Astrocyte of the cerebellum (primary cell): ENCODE results near the gene DOCK1.

Source experiments
- DNase-seq: peaks from one replicate; pipeline ENCODE4 v3.0.0-alpha.2; 2011; ENCODE audit warnings: low read depth
- H3K4me3 ChIP-seq: 2 replicates; pipeline ENCODE4 v1.5.1; 2011; ENCODE audit warnings: mild to moderate bottlenecking, low read depth, low read length, moderate library complexity
- in situ Hi-C: cut with HindIII; loops from 2 replicates; pipeline ENCODE4 v1.10.0; 2017; ENCODE audit warnings: low sequenced_read_pairs
- TF ChIP-seq, protein P1 (sequence below): IDR thresholded peaks from 2 replicates; pipeline ENCODE4 v1.5.1; 2012; ENCODE audit warnings: low read length, low read depth, moderate library complexity, mild to moderate bottlenecking; ENCODE audit errors: missing control alignments

Gene DOCK1

DNA sequence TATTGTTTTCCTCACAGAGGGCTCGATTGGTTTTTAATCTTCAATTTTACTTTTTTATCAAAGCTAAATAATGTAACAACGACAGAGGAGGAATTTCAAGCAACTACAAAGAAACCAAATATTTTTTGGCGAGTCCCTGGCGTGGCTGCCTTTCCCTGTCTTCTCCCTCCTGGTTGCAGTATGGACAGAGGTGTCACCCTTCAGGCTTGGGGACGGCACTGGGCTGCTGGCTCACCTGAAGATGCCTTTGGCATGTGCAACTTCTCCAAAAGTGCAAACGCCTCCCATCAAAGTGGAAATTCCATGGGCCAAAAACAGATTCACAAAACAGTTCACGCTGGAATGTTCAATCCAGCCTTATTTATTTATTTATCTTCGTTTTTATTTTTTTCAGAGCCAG is 51.9 kb downstream of the DOCK1 start:
- no peak for DNase-seq
- no peak overlapping the region for H3K4me3 ChIP-seq
- TF ChIP-seq, protein P1, sequence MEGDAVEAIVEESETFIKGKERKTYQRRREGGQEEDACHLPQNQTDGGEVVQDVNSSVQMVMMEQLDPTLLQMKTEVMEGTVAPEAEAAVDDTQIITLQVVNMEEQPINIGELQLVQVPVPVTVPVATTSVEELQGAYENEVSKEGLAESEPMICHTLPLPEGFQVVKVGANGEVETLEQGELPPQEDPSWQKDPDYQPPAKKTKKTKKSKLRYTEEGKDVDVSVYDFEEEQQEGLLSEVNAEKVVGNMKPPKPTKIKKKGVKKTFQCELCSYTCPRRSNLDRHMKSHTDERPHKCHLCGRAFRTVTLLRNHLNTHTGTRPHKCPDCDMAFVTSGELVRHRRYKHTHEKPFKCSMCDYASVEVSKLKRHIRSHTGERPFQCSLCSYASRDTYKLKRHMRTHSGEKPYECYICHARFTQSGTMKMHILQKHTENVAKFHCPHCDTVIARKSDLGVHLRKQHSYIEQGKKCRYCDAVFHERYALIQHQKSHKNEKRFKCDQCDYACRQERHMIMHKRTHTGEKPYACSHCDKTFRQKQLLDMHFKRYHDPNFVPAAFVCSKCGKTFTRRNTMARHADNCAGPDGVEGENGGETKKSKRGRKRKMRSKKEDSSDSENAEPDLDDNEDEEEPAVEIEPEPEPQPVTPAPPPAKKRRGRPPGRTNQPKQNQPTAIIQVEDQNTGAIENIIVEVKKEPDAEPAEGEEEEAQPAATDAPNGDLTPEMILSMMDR, result no peak
- in situ Hi-C loops, result no loop called here

DNA sequence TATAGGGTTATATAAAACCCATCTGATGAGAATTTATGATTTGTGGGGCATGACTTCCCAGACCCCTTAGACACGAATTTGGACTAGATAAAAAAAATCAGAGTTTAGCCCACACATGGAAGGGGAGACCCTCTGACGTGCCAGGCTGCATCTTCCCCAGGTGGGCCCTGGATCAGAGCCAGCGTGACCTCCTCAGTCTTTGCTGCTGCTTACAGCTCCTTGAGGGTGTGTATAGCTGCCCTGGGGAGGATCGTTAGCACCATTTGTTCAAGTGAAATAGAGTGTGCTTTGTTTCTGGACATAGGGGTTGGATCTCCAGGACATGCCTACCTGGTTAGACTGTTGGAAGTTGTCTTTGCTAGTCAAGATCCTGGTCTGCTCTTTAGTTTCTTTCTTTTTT is 54.2 kb downstream of the DOCK1 start:
- TF ChIP-seq, protein P1, result no peak
- DNase-seq, result no peak
- in situ Hi-C loops, result no loop called here
- H3K4me3 ChIP-seq, result no peak overlapping the region

DNA sequence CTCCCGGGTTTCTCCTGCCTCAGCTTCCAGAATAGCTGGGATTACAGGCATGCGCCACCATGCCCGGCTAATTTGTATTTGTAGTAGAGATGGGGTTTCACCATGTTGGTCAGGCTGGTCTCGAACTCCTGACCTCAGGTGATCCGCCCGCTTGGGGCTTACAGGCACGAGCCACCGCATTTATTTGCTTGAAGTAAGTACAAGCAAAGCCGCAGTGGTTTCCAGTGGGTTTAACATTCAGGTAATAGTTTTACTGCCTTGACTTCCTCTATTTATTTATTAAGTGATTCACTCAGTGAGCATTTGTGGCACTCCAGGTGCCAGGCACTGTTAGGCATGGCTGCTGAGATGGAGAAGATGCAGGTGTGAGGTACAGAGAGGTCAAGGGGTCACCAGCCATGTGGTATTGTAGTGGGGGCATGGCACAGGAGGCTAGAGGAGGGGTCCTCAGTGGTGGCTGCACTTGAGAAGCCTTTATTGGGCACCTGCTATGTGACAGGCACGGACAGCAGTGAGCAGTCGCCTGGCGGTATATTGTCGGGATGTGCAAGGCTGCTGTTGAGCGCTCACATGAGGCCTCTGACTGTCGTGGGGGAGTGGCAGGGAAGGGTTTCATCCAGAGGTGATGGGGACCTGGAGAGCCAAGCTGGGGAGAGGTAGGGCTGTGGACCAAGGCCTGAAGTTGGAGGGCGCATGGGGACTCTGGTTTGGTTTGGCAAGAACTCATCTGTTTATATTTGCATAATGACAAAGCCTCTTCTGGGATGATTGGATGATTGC is 54.9 kb downstream of the DOCK1 start:
- in situ Hi-C loops, result no loop called here
- TF ChIP-seq, protein P1, result no peak
- H3K4me3 ChIP-seq, result no peak overlapping the region
- DNase-seq, result no peak

DNA sequence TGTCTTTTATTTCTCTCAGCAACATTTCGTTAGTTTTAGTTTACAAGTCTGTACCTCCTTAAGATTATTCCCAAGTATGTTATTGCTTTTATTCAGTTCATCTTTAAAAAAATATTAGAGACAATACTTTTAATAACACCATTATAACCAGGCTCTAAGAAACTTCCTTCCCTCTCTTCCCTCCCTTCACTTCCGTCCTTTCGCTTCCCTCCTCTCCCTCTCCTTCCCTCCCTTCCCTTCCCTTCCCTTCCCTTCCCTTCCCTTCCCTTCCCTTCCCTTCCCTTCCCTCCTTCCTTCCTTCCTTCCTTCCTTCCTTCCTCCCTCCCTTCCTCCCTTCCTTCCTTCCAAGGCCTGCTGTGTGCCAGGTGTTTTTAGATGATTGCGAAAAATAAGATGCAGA is 58.1 kb downstream of the DOCK1 start:
- no peak overlapping the region for H3K4me3 ChIP-seq
- TF ChIP-seq, protein P1, result no peak
- in situ Hi-C loops, result no loop called here
- no peak for DNase-seq

DNA sequence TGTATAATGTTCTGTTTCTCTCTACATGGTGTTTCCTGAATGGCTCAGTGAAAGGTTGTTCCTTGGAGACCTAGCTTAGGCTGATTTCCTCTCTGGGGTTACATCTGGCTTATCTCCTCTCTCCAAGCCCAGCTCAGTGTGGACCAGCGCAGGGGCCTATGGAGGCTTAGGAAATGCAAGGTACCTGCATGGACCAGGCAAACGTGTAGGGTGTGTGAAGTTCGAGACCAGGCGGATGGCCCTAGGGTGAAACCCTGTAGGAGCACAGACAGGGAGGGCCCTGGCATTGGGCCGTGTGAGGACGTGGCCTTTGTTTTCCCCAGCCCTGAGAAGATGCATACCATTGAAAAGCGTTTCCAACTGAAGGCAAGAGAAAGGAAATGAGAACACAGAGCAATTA is 59.0 kb downstream of the DOCK1 start:
- no peak overlapping the region for H3K4me3 ChIP-seq
- in situ Hi-C loops, result no loop called here
- DNase-seq, result no peak
- TF ChIP-seq, protein P1, result no peak

DNA sequence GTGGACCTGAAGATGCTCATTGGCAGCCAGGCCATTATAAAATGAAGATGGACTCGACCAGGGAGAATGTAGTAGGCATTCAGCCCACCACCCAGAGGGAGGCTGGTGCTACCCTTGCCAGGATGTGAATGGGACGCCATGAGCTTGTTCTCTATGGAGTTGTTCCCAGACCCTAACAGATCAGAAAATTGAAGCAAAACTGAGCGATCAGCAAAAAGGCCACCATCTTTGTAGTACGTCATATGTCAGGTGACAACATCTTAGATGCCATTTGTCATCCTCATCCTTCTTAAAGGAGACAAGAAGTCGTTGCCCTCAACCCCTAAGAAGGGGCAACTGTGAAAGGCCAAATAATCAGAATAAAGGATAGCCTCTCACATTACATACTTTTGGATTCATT is 61.7 kb downstream of the DOCK1 start:
- in situ Hi-C loops, result no loop called here
- no peak for DNase-seq
- TF ChIP-seq, protein P1, result no peak
- no peak overlapping the region for H3K4me3 ChIP-seq
